ENCODE data around the gene SLC25A29.

SLC25A29 gene

DNA sequence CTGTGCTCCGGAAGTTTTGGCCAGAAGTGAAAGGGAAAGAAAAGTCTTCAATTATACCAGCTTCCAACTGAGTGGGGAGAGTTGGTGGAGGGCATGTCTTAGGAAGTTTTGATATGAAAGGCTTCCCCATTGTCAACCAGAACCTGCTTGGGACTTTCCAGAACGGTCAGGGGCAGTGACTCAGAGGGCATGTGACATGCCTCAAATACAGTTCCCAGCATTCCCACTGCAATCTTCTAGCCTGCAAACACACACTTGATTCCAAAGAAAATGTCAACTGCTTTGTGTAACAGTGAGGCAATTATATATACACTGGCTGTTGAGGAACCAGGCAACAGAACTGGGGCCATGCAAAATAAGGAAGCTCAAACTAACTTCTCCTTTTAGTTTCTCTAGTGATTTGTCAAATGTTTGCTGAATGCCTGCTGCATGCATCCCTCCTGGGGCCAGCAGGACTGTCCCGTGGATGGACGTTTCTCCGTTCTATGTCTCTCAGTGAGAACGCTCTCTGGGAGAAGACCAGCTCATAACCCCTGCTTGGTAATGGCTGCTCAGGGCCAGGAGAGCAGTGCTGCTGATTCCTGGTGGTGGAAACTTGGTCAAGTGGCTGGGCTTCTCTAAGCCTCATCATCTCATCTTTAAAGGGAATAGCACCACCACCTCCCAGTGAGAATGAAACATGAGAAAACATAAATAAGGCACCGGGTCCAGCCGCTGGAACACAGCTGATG, 35.2 kb upstream of the SLC25A29 start:
- no peak overlapping the region for H3K27ac ChIP-seq (ENCODE audit: low read depth, low read length)

GRCh38 chr14:100340423-100340813, 34.2 kb upstream of the SLC25A29 start:
- H3K79me1 ChIP-seq (ENCODE audit: low read length) = no peaks in the 10 kb centered on the region
- H3K79me2 ChIP-seq (ENCODE audit: control insufficient read depth, insufficient read depth, low read length) = no peaks in the 10 kb centered on the region
- no peak overlapping the region for H2AK5ac ChIP-seq (ENCODE audit: low read length)
- H2BK5ac ChIP-seq (ENCODE audit: low read length) = no peak overlapping the region
- H3K4ac ChIP-seq (ENCODE audit: low read depth, low read length) = no peak overlapping the region
- no peak overlapping the region for H2BK15ac ChIP-seq (replicated peaks; ENCODE audit: low read depth)
- H3K18ac ChIP-seq (ENCODE audit: low read length) = no peak overlapping the region
- H3K4me1 ChIP-seq (ENCODE audit: control insufficient read depth, low read depth, low read length) = no peaks in the 10 kb centered on the region
- no peaks in the 10 kb centered on the region for H3K27me3 ChIP-seq (ENCODE audit: insufficient read depth, low read length, poor library complexity)
- no peak overlapping the region for H2BK120ac ChIP-seq (ENCODE audit: low read depth, low read length)
- no peak overlapping the region for H3K27ac ChIP-seq (ENCODE audit: low read depth, low read length)
- H4K5ac ChIP-seq (ENCODE audit: low read length) = no peak overlapping the region
- WGBS (ENCODE audit: extremely low coverage, insufficient coverage, low lambda C conversion rate) = no CpG with 5 or more reads among the region's 6 CpGs
- H4K8ac ChIP-seq (ENCODE audit: low read depth, low read length) = no peak overlapping the region
- H3K56ac ChIP-seq (ENCODE audit: low read length) = no peak overlapping the region
- no peak overlapping the region for H3K4me3 ChIP-seq (ENCODE audit: low read length)
- no peak overlapping the region for H3K4me2 ChIP-seq (ENCODE audit: low read length)
- H3K36me3 ChIP-seq (ENCODE audit: control insufficient read depth, insufficient read depth, low read length) = peaks cover 30% of the 10 kb centered on the region
- no peak for DNase-seq
- no peak overlapping the region for H3K23ac ChIP-seq (ENCODE audit: low read length)
- H3K9ac ChIP-seq (ENCODE audit: low read length) = no peak overlapping the region

More for the DNA sequence above, 35.2 kb upstream of the SLC25A29 start:
- H2BK120ac ChIP-seq (ENCODE audit: low read depth, low read length) = no peak overlapping the region
- H3K4me3 ChIP-seq (ENCODE audit: low read length) = no peak overlapping the region
- no CpG with 5 or more reads among the region's 8 CpGs for WGBS (ENCODE audit: extremely low coverage, insufficient coverage, low lambda C conversion rate)
- no peak overlapping the region for H2AK5ac ChIP-seq (ENCODE audit: low read length)
- H3K79me2 ChIP-seq (ENCODE audit: control insufficient read depth, insufficient read depth, low read length) = no peaks in the 10 kb centered on the region
- H3K79me1 ChIP-seq (ENCODE audit: low read length) = no peaks in the 10 kb centered on the region
- no peak overlapping the region for H3K4me2 ChIP-seq (ENCODE audit: low read length)
- no peak for DNase-seq
- no peak overlapping the region for H3K56ac ChIP-seq (ENCODE audit: low read length)
- no peaks in the 10 kb centered on the region for H3K27me3 ChIP-seq (ENCODE audit: insufficient read depth, low read length, poor library complexity)
- peaks cover 33% of the 10 kb centered on the region for H3K36me3 ChIP-seq (ENCODE audit: control insufficient read depth, insufficient read depth, low read length)
- no peak overlapping the region for H3K9ac ChIP-seq (ENCODE audit: low read length)
- H3K18ac ChIP-seq (ENCODE audit: low read length) = no peak overlapping the region
- no peak overlapping the region for H3K23ac ChIP-seq (ENCODE audit: low read length)
- H4K8ac ChIP-seq (ENCODE audit: low read depth, low read length) = no peak overlapping the region
- H3K4ac ChIP-seq (ENCODE audit: low read depth, low read length) = no peak overlapping the region
- no peaks in the 10 kb centered on the region for H3K4me1 ChIP-seq (ENCODE audit: control insufficient read depth, low read depth, low read length)
- no peak overlapping the region for H2BK15ac ChIP-seq (replicated peaks; ENCODE audit: low read depth)
- no peak overlapping the region for H4K5ac ChIP-seq (ENCODE audit: low read length)
- H2BK5ac ChIP-seq (ENCODE audit: low read length) = no peak overlapping the region

DNA sequence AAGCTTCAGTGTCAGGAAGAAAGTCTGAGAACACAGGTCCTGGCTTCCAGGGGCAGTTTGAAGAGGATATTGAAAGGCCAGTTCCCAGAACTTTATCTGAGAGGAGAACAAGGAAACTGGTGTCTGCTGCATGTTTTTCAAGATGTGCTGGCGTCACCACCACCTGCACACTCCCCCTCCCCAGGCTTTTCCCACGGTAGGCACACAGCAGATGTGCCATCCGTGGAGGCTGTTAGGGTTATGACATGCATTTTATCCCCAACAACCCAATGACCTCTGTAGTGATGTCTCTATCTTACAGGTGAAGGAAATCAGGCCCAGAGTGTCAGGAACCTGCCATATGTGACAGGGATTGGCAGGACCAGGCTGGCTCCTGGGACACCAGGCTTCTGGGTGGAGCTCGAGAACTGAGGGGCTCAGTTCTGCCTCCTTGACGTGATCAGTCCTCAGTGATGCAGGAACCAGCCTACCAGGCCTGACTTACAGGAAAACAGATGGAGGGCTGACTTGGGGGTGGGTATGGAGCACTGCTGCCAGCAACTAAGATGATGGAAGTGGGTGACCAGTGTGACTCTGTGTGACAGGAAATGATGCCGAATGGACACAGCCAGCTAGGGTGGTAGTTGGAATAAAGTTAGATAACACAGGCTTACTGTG, 33.6 kb upstream of the SLC25A29 start:
- Histone ChIP-seq H4K5ac (ENCODE audit: low read length) (no peak overlapping the region), H4K8ac (ENCODE audit: low read depth, low read length) (no peak overlapping the region), H3K18ac (ENCODE audit: low read length) (no peak overlapping the region), H3K79me1 (ENCODE audit: low read length) (no peaks in the 10 kb centered on the region), H3K4ac (ENCODE audit: low read depth, low read length) (no peak overlapping the region), H3K9ac (ENCODE audit: low read length) (no peak overlapping the region), H3K4me1 (ENCODE audit: control insufficient read depth, low read depth, low read length) (no peaks in the 10 kb centered on the region), H2BK5ac (ENCODE audit: low read length) (no peak overlapping the region), H3K36me3 (ENCODE audit: control insufficient read depth, insufficient read depth, low read length) (peaks cover 30% of the 10 kb centered on the region), H2AK5ac (ENCODE audit: low read length) (no peak overlapping the region), H2BK15ac (replicated peaks; ENCODE audit: low read depth) (no peak overlapping the region), H3K27me3 (ENCODE audit: insufficient read depth, low read length, poor library complexity) (no peaks in the 10 kb centered on the region), H3K27ac (ENCODE audit: low read depth, low read length) (no peak overlapping the region), H3K79me2 (ENCODE audit: control insufficient read depth, insufficient read depth, low read length) (no peaks in the 10 kb centered on the region), H3K56ac (ENCODE audit: low read length) (no peak overlapping the region), H2BK120ac (ENCODE audit: low read depth, low read length) (no peak overlapping the region), H3K4me3 (ENCODE audit: low read length) (no peak overlapping the region), H3K23ac (ENCODE audit: low read length) (no peak overlapping the region), H3K4me2 (ENCODE audit: low read length) (no peak overlapping the region)
- no CpG with 5 or more reads among the region's 6 CpGs for WGBS (ENCODE audit: extremely low coverage, insufficient coverage, low lambda C conversion rate)
- DNase-seq = no peak

DNA sequence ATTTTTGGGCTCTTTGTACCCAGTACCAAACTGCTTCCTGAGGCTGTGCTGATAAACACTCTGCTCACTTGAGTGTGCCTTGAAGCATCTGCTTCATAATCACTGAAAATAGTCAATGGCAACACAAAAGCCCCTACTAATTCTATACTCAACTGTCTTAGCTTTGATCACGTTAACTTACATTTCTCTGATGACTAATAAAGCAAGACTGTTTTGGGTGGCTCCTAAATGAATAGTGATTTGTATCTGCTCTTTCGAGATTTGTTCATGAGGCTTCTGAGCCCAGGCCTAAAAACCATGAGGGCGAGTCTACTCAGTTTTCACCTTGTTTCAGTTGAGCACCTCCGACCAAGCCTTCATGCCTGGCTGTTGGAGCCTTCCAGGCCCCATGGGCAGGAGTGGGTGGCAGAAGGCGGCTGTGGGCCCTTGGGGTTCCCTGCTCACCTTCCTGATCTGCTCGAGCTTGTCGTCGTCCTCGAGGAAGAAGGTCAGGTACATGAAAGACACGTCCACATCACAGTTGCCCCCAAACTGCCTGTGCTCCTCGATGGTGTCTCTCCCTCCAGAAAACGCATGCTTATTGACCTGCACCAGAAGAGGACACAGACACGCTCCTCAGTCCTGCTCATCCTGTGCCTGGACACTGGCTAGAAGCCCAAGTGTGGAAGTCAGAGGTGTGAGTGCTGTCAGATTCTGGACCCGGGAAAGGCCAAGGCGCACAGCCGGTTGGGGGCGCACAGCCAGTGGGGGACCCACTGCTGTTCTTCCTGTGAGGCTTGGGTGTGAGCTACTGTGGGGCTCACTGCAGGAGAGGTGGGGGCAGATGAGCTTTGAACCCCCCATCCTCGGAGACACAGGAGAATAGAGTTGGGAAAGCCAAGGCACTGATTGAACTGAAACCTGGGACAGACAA, 30.6 kb upstream of the SLC25A29 start:
- Histone ChIP-seq H2BK120ac (ENCODE audit: low read depth, low read length) (no peak overlapping the region), H3K4me2 (ENCODE audit: low read length) (no peak overlapping the region), H3K56ac (ENCODE audit: low read length) (no peak overlapping the region), H3K23ac (ENCODE audit: low read length) (no peak overlapping the region), H2BK5ac (ENCODE audit: low read length) (no peak overlapping the region), H3K27ac (ENCODE audit: low read depth, low read length) (no peak overlapping the region), H3K18ac (ENCODE audit: low read length) (no peak overlapping the region), H3K36me3 (ENCODE audit: control insufficient read depth, insufficient read depth, low read length) (peaks cover 31% of the 10 kb centered on the region), H3K4ac (ENCODE audit: low read depth, low read length) (no peak overlapping the region), H2AK5ac (ENCODE audit: low read length) (no peak overlapping the region), H3K4me1 (ENCODE audit: control insufficient read depth, low read depth, low read length) (no peaks in the 10 kb centered on the region), H2BK15ac (replicated peaks; ENCODE audit: low read depth) (no peak overlapping the region), H4K8ac (ENCODE audit: low read depth, low read length) (no peak overlapping the region), H3K9ac (ENCODE audit: low read length) (no peak overlapping the region), H3K27me3 (ENCODE audit: insufficient read depth, low read length, poor library complexity) (no peaks in the 10 kb centered on the region), H4K5ac (ENCODE audit: low read length) (no peak overlapping the region), H3K4me3 (ENCODE audit: low read length) (no peak overlapping the region), H3K79me1 (ENCODE audit: low read length) (no peaks in the 10 kb centered on the region), H3K79me2 (ENCODE audit: control insufficient read depth, insufficient read depth, low read length) (no peaks in the 10 kb centered on the region)
- no CpG with 5 or more reads among the region's 18 CpGs for WGBS (ENCODE audit: extremely low coverage, insufficient coverage, low lambda C conversion rate)
- DNase-seq = no peak

DNA sequence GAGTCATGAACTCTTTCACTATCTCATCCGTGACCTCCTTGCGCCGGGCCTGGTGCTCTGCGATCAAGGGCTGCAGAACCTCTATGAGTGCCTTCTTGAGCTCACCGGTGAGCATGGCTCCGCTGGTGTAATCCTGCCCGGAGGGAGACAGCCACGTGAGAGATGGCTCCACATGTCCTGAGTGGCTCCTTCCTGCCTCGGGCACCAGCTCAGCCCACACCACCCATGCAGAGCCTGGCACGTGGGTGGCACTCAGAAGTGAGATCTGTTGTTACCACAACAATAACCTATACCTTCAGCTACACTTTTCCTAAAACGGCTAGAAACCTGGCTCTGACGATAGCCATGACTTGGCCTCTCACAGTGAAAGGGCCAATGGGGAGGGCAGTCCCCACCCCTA, 28.7 kb upstream of the SLC25A29 start:
- Histone ChIP-seq H2AK5ac (ENCODE audit: low read length) (no peak overlapping the region), H2BK120ac (ENCODE audit: low read depth, low read length) (no peak overlapping the region), H3K4ac (ENCODE audit: low read depth, low read length) (no peak overlapping the region), H3K27ac (ENCODE audit: low read depth, low read length) (no peak overlapping the region), H3K36me3 (ENCODE audit: control insufficient read depth, insufficient read depth, low read length) (peaks cover 17% of the 10 kb centered on the region), H3K79me2 (ENCODE audit: control insufficient read depth, insufficient read depth, low read length) (no peaks in the 10 kb centered on the region), H3K4me3 (ENCODE audit: low read length) (no peak overlapping the region), H2BK15ac (replicated peaks; ENCODE audit: low read depth) (no peak overlapping the region), H3K9ac (ENCODE audit: low read length) (no peak overlapping the region), H2BK5ac (ENCODE audit: low read length) (no peak overlapping the region), H3K4me1 (ENCODE audit: control insufficient read depth, low read depth, low read length) (no peaks in the 10 kb centered on the region), H3K56ac (ENCODE audit: low read length) (no peak overlapping the region), H3K23ac (ENCODE audit: low read length) (no peak overlapping the region), H3K4me2 (ENCODE audit: low read length) (no peak overlapping the region), H3K18ac (ENCODE audit: low read length) (no peak overlapping the region), H3K27me3 (ENCODE audit: insufficient read depth, low read length, poor library complexity) (no peaks in the 10 kb centered on the region), H4K5ac (ENCODE audit: low read length) (no peak overlapping the region), H3K79me1 (ENCODE audit: low read length) (no peaks in the 10 kb centered on the region), H4K8ac (ENCODE audit: low read depth, low read length) (no peak overlapping the region)
- no CpG with 5 or more reads among the region's 12 CpGs for WGBS (ENCODE audit: extremely low coverage, insufficient coverage, low lambda C conversion rate)
- no peak for DNase-seq
